Activated T-cell treated with anti-CD3 and anti-CD28 coated beads, Interleukin-2, amount 50 U/mL, for 48 hours (primary cell): ENCODE data around the gene GNB1.

Experiments
- DNase-seq, 2 experiments: peaks; one replicate each; pipeline ENCODE4 v3.0.0-alpha.2; 2020

GNB1 gene

DNA sequence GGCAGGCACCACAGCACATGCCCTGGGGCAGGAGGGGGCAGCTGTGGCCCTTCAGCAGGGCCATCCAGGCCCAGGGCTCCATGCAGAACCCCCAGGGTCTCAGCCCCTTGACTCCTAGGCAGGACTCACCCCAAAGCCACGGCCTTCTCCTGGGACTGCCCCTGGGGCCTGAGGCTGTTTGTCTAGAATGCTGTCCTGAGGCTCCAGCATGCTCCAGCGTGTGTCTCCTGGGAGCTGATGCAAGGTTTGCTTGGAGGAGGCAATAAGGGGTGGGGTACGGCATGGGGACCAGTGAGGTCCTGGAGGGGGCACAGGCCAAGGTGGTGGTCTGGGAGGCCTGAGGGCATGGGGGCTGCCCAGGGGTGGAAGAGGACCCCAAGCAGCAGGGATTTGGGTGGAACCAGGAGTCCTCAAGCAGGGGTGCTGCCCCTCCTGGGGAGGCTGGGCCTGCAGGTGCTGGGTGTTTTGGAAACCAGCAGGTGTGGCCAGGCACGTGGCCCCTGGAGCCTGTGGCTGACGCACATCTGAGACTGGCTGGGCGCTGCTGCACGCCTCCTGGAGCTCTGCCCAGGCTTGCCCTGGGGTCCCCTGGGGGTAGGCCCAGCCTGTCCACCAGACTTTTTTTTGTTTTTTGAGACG, 16.3 kb upstream of the GNB1 start:
- DNase-seq = no peak

DNA sequence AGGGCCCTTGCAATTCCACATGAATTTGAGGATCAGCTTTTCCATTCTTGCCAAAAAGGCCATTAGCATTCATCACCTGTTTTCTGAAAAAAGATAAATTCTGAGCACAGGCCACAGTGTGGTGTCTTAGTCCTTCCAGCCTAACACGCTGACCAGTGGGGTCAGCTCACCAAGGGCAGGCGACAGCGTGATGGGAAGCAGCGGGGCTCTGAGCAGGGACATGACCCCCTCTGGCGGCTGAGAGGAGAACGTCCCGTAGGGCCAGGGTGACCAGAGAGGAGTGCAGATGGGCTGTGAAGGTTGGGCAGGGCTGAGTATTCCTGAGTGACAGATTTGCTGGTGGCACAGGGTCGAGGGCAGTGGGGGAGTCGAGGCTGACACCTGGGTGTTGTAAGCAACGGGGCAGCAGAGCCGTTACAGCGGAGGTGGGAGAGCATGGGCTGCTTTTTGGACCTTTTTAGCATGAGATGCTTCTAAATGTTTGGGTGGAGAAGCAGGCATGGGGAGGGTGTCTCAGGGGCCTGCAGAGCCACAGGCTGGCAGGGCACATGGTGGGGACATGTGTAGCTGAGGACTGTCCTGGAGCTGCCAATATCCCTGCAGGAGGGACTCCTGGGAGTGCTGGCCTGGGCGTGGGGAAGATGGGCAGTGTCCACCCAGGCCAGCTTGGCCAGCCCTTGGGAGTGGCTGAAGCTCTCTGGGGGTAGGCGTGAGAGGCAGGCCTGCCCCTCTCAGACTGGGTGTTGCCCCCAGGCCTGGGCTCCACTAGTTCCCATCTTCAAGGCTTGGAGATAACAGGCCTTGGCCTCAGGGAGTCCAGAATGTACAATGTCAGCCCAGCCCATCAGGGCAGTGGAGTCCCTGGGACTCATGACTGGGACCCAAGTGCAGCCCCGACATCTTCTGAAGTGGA, 15.6 kb upstream of the GNB1 start:
- DNase-seq = peak; percentile 81 to 83

DNA sequence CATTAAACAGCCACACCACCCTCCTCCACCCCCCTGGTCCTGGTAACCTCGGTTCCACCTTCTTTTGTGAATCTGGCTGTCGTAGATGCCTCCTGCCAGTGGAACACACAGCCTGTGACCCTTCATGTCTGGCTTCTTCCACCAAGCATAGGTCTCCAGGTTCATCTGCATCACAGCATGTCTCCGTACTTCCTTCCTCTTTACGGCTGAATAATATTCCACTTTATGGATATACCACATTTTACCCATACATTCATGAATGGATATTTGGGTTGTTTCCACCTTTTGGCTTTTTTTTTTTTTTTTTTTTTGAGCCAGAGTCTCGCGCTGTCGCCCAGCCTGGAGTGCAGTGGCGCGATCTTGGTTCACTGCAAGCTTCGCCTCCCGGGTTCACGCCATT, 12.3 kb upstream of the GNB1 start:
- no peak for DNase-seq

DNA sequence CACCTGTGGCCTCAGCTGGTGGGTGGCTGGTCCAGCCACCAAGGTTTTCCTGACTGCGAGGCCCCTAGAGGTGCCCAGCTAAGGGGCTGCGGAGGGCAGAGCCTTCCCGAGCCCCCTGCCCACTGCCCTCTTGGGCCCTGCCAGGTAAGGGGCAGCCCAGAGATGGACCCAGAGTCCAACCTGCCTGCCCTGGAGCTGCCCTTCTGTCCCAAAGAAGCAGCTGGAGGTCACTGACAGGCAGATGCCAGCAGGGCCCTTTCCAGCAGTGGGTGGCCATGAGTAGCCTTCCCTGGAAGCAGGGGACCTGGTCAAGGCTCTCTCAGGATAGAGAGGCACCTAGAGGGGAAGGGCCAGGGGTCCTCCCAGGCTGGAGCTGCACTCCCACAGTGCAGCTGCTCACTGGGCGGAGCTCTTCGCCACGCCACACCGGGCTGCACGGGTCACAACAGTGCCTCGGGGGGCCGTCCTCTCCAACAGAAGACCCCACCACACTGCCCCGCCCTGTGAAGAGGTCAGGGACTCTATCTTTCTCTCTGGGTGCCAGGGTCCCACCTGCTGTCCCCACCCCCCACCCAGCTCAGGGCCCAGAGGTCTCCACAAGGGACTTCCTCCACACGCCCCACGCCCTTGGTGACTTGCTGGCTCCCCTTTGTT, 10.9 kb upstream of the GNB1 start:
- no peak for DNase-seq

DNA sequence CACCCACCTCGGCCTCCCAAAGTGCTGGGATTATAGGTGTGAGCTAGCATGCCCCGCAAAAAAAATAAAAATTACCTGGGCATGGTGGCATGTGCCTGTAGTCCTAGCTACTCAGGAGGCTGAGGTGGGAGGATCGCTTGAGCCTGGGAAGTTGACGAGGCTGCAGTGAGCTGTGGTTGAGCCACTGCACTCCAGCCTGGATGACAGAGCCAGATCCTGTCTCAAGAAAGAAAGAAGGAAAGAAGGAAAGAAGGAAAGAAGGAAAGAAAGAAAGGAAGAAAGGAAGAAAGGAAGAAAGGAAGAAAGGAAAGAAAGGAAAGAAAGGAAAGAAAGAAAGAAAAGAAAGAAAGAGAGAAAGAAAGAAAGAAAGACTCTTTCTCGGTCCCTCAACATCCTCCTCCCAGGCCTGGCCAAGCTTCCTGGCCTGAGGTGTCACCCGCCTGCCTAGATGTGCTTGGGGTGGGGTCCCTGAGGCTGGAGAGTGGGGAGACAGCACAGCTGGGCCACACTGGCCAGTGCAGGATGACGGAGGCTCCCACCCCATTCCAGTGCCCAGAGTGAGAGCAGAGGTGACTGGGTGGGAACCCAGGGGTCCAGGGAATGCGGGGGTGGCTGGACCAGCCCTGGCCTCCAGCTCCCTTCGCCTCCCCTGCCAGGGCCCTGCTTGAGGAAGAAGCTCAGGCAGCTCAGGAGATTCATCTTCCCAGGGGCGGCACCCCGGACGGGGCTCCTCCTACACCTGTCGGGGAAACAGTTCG, 10.2 kb upstream of the GNB1 start:
- DNase-seq = no peak

DNA sequence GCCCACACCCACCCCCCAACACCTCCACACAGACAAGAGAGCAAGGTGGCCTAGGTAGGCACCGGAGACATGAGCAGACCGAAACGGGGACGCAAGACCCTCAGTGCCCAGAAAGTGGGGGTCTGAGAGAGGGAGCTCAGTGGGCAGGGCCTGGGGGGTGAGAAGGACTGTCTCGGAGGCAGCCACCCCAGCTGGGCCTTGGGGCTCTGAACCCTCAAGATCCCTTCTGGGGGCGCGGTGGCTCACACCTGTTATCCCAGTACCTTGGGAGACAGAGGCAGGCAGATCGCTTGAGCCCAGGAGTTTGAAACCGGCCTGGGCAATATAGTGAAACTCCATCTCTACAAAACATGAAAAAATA, 9.1 kb upstream of the GNB1 start:
- DNase-seq = no peak

DNA sequence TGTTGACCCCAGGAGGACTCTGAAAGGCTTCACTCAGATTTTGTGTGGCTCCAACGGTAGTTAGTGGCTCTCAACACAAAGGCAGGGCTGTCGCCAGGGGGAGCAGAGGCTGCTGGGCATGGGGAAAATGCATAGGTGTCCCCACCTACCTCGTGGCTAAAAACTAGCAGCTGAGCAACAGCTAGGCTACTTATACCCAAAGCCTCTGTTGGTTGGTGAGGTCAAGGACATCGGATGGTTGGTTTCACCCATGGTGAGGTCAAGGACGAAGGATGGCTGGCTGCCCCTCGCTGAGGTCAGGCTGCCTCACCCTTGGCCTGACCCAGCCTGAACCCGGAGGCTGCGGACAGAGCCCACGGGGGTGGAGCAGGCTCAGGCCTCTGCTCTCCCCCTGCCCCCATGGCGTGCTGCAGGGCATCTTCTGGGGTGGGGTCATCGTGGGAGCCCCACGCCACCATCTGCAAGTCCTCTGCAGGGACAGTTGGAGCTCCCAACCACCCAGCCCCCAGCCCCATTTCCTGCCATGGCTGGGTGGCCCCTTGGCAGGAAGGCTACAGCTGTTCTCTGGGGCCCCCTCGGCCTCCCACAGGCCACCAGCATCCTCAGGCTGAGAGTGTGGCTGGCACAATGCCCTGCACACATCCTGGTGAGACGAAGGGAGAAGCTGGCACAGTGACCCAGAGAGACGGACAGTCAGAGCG, 8.5 kb upstream of the GNB1 start:
- peak in 1 of 2 experiments; percentile 44 for DNase-seq

DNA sequence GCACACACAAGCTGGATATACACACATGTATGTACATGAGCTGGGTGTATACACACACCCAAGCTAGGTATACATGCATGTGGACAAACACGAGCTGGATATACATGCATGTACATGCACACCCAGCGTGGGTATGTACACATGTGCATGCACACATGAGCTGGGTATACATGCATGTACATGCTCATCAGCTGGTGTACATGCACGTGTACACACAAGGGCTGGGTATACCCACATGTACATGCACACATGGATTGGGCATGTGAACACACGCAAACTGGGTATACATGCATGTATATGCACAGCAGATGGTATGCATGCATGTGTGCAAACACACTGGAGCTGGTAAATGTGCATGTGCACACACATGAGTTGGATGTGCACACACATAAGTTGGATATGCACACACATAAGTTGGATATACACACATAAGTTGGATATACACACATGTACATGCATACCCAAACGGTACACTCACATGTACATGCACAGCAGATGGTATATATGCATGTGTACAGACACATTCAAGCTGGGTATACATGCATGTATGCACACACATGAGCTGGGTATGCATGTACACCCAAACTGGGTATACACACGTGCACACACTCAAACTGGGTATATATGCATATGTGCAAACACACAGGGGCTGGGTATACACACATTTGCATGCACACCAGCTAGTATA, 7.5 kb upstream of the GNB1 start:
- no peak for DNase-seq

DNA sequence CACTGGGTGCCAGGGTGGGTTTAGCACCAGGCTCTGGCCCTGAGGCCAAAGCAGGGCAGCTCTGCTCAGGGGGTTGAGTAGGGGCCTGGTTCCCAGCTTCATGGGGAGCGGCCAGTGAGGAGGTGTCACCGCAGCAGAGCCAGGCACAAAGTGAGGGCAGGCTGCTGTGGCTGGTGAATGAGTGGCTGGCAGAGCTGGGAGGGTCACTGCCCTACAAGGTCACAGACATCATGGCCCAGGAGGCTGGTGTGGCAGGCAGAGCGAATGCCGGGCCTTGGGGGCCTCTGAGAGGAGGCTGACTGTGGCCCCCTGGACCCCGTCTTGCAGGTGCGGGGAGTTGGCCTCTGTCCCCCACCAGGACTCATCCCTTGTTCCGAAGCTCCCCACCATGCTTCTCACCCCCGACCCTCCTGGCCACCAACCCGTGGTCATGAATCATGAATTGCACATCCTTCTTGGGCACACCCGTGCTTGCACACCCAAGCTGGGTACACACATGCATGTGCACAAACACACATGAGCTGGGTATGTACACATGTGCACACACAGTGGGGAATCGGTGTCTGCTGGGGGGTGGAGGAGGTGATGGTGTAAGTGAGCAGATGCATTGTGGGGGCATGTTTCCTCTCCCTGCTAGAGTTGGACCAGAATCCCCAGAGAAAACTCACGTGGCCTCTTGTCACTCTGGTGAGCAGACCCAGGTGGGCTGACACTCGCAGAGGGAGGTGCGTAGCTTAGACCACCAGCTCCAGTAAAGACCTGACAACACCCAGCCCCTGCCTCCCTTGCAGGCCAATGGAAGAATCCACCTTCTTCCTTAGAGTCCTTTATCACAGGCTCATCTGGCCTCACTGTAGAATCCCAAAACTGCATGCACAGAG, 4.8 kb upstream of the GNB1 start:
- no peak for DNase-seq

DNA sequence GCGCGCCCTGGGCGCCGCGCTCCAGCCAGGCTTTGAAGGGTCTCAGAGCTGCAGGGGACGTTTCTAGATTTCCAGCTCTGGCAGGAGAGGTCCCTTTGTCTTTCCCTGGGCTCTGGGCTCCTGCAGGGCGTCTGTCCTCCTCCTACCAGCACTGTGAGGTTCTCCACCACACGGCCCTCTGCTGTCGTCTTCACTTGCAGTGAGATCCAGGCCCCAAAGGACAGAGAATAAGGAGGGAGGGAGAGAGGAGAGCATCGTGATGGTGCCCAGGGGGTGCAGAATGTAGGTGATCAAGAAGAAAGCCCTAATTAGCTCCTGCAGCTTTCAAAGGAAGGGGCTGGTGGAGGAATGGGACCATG, 4.2 kb upstream of the GNB1 start:
- no peak for DNase-seq

DNA sequence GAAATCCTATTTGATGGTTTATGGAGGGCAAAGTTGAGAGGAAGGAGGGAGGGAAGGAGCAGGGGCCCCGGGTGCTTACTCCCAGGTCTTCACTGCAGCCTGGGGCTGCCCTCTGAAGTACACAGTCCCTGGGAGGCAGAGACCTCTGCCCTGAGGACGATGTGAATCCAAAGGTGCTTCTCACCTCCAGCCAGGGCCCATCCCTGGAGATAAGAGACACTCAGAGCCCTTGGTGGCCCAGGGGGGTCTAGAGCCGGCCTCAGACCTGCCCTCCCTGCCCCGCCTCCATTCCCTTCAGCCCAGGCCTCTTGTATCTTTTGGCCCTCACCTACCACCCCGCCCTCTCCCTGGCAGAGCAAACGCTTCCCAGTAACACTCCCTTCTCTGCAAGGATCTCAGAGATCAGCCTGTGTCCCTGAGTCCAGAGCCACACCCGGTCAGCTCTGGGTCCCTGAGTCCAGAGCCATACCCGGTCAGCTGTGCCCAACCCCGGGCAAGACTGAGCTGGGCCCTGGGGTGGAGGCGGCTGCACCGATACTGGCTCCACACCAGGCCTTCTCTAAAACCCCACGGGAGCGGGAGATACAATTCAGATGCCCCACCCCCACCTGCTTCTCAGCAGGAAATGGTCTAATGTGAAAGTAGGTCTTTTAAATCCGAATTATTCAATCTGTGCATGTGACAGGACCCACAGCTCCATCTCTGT, 3.6 kb upstream of the GNB1 start:
- DNase-seq = no peak

DNA sequence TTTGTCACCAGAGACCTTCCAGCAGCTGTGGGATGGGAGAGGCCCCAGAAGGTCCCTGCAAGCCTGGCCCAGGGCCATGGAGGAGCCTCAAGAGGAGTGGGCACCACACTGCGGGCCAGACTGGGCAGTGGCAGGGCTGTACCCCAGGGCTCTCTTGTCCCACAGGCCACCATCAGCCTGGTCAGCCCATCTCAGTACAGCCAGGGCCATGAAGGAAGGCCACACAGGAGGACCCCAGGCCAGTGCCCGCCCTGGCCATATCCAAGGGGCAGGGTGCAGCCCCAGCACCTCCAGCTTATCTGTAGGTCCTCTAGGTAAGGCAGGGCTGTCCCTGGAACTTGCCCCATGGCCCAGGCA, 3.1 kb upstream of the GNB1 start:
- no peak for DNase-seq

DNA sequence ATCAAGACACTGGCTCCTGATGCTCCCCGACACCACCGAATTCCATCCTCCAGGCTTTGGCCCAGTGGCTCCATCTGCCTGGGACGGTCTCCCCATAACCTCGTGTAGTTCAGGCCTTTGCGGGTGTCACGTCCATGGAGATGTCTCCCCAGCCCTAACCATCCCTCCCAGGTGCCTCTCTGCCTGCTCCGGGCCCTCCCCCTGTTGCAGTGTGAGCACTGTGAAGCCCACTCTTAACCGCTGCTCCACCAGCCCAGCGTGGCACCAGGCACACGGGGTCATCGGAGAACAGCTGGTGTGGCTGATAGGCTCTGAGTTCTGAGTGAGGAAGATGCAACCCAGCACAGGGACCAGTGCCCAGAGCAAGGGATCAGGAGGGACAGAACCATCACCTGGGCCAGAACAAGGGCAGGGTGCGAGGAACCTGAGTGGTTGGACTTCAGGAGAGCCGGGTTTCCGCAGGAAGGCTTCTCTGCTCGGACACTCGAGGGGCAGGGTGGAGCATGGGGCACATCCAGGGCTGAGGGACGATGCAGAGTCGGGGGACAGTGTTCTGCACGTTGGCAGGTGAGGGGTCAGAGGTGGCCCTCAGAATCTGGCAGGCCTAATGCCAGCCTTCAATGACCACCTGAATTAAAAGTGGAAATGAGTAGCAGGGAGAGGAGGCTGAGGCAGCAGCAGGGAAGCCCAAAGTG, 2.6 kb upstream of the GNB1 start:
- no peak for DNase-seq

DNA sequence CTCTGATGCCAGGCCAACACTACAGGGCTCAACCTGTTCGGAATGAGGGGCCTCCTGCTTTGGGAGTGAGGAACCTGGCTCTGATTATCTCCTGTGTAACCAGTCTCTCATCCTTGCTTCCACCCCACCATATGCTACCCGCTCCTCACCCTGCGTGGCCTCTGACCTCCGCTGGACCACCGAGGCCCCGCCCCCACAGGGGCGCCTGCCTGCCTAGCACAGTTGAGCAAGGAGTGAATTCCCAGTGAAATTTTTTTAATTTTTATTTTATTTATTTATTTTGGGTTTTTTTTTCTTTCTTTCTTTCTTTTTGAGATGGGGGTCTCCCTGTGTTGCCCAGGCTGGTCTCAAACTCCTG, 1.9 kb upstream of the GNB1 start:
- no peak for DNase-seq

DNA sequence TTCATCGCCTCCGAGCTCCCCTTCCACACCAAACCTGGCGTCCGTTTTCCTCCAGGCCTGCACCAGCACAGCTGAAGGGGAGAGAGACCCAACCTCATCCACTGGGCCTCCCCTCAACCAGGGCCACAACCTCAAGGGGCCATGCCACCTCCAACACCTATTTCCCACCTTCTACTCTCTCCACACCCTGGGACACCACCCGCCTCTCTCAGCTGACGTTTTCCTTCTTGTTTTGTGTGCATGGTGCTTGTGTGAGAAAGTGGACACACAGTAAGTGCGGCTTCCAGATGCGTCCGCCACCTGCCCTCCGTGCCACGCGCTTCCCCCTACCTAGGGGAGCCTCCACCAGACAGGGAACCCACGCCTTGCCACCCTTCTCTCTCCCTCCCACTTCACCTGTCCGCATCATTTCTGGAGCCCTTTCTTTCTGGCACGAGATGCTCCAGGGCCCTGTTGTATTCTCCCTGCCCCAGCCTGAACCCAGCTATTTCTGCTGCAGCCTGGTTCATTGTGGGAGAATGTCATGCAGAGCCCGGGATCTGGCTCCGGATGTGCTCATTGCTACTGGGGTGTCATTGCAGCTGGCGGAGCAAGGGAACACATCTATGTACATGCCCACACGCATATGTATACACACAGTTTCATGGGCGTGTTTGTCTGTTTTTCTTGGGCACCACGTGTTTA, 1.3 kb upstream of the GNB1 start:
- DNase-seq = peak; percentile 44 to 53

DNA sequence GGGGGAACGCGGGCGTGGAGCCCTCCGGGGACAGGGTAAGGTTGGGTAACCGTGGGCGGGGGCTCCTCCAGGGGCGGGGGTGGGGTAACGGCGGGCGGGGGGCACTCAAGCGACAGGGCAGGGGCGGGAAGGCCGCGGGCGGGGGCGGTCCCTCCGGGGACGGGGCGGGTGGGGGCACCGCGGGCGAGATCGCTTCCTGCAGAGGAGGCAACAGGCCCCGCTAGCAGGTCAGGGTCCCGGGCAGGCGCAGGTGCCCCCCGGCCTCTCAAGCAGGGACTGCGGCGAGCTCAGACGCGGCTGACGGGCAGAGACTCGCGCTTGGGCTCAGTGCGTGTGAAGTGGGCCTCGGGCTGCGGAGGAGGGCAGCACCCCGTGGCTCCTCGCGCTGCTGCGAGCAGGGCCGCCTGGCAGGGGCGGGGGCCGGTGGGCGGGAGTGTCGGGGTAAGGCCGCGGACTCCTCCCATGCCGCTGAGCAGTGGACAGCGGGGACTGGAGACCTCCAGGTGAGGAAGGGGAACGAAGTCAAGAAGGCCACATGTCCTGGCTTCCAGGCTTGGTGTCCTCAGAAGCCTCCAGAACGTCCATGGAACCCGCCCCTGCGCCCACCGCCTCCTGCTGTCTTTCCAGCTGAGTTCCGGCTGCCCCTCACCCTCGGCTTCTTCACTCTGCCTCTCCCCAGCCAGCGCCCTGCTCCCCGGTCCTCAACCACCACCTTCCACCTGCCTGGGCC, 627 bp upstream of the GNB1 start:
- no peak for DNase-seq

DNA sequence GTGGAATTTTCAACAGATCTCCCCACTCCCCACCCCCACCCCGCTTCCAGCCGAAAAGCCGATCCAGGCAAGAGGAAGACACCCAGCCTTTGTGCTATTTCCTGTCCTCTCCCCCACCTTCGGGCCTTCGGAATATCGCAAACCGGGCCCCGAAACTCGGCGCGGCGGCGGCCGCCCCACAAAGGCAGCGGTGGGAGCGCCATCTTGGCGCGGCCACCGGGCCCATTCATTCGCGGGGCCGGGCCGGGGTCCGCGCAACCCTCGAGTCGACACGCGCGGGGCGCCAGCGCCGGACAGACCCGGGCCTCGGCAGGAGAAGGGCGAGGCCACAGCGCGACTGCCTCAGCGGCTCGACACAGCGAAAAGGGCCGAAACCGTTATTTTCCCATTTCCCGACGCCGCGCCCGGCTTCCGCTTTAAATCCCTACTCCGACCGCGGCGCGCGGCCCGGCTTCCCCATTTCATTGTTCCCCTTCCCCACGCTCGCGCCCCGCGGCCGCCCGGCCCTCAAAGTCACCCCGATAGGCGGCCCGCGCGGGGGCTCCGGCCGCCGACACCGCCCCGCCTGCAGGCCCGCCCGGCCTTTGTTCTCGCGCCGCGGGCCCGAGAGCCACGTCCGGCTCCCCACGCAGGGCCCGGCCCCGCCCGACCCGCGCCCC, 911 bp downstream of the GNB1 start:
- DNase-seq = peak; percentile 60 to 67
